ENCODE data around the gene ASB2.

Gene ASB2

GRCh38 chr14:94016446-94016976 lies 40.1 kb upstream of the ASB2 start:
- WGBS, 2 experiments = 90 to 92% methylated on average over 8 of the region's 8 CpGs
- Histone ChIP-seq H3K4me3 (ENCODE audit: insufficient read depth, low read depth, low read length) (no peak overlapping the region), H3K4me1 (ENCODE audit: control insufficient read depth, insufficient read depth, low read length) (peaks cover 3% of the 10 kb centered on the region), H3K27ac (ENCODE audit: insufficient read depth, low read depth, low read length, poor library complexity, severe bottlenecking) (no peak overlapping the region), H3K36me3 (ENCODE audit: control insufficient read depth, insufficient read depth, low read length) (no peaks in the 10 kb centered on the region), H3K27me3 (ENCODE audit: control insufficient read depth, insufficient read depth, low read length, poor library complexity, severe bottlenecking) (no peaks in the 10 kb centered on the region), H3K9me3 (ENCODE audit: control insufficient read depth, low read length) (no peaks in the 10 kb centered on the region)

DNA sequence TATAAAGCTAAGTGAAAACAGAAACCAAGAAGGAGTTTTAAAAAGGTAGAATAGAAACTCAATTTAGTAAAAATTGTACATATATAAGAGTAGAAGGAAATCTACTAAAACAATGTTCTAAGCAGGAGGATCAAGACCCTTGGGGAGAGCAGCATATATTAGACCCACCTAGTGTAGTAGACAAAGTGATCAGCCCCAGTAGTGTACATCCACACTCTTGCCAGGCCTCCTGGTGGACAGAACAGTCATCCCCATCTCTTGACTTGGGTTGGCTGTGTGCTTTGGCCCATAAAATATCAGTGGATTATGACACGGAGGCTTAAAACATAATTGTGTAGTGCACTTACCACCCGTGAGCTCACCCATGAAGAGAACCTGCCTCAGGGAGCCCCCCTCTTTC lies 38.9 kb upstream of the ASB2 start:
- WGBS, 2 experiments = 93 to 95% methylated on average over 2 of the region's 2 CpGs
- no peaks in the 10 kb centered on the region for H3K9me3 ChIP-seq (ENCODE audit: control insufficient read depth, low read length)
- H3K36me3 ChIP-seq (ENCODE audit: control insufficient read depth, insufficient read depth, low read length) = no peaks in the 10 kb centered on the region
- H3K27me3 ChIP-seq (ENCODE audit: control insufficient read depth, insufficient read depth, low read length, poor library complexity, severe bottlenecking) = no peaks in the 10 kb centered on the region
- no peaks in the 10 kb centered on the region for H3K4me1 ChIP-seq (ENCODE audit: control insufficient read depth, insufficient read depth, low read length)
- H3K4me3 ChIP-seq (ENCODE audit: insufficient read depth, low read depth, low read length) = no peak overlapping the region
- H3K27ac ChIP-seq (ENCODE audit: insufficient read depth, low read depth, low read length, poor library complexity, severe bottlenecking) = no peak overlapping the region

- H3K4me1 ChIP-seq (ENCODE audit: control insufficient read depth, insufficient read depth, low read length) = no peaks in the 10 kb centered on the region
- H3K36me3 ChIP-seq (ENCODE audit: control insufficient read depth, insufficient read depth, low read length) = no peaks in the 10 kb centered on the region
- H3K27ac ChIP-seq (ENCODE audit: insufficient read depth, low read depth, low read length, poor library complexity, severe bottlenecking) = no peak overlapping the region
- H3K4me3 ChIP-seq (ENCODE audit: insufficient read depth, low read depth, low read length) = no peak overlapping the region
- H3K9me3 ChIP-seq (ENCODE audit: control insufficient read depth, low read length) = no peaks in the 10 kb centered on the region
- 83 to 84% methylated on average over 6 of the region's 6 CpGs for WGBS, 2 experiments
- no peaks in the 10 kb centered on the region for H3K27me3 ChIP-seq (ENCODE audit: control insufficient read depth, insufficient read depth, low read length, poor library complexity, severe bottlenecking)
Observed at GRCh38 chr14:94014382-94014781, 38.0 kb upstream of the ASB2 start.

DNA sequence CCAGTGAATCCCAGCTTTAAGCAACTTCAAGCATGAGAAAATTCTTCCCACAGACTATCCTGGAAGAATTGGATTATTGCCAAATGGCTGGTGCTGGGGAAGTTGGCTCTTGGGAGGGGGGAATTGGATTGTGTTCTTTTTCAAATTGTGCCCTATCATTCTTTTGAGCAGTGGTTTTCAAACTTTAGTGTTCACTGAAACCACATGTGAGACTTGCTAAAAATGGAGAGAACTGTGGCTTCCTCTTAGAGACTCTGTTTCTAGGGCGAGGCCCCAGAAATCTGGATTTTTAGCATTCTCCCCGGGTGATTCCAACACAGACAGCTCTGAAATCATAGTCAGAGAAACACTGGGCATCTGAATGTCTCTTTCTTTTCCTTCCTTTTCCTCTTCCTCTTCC lies 35.4 kb upstream of the ASB2 start:
- Histone ChIP-seq H3K9me3 (ENCODE audit: control insufficient read depth, low read length) (no peaks in the 10 kb centered on the region), H3K4me3 (ENCODE audit: insufficient read depth, low read depth, low read length) (no peak overlapping the region), H3K27me3 (ENCODE audit: control insufficient read depth, insufficient read depth, low read length, poor library complexity, severe bottlenecking) (no peaks in the 10 kb centered on the region), H3K4me1 (ENCODE audit: control insufficient read depth, insufficient read depth, low read length) (no peaks in the 10 kb centered on the region), H3K36me3 (ENCODE audit: control insufficient read depth, insufficient read depth, low read length) (no peaks in the 10 kb centered on the region), H3K27ac (ENCODE audit: insufficient read depth, low read depth, low read length, poor library complexity, severe bottlenecking) (no peak overlapping the region)
- WGBS, 2 experiments = 90 to 91% methylated on average over 2 of the region's 2 CpGs

DNA sequence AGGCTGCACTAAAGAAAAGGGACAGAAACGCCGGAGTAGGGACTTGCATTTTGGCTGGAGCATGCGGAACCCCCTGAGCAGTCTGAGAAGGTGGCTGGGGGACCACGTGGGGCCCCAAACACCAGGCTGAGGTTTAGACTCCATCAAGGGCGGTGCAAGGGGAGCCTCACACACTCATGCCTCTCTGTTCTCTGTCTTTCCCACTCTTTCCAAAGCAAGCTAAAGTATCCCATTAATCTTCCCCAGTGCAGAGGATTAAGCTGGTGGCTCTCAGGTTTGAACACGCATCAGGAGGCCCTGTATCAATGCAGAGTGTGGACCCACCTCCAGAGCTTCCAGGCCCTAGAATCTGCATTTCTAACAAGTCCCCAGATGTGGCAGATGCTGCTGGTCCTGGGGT lies 34.3 kb upstream of the ASB2 start:
- Histone ChIP-seq H3K4me3 (ENCODE audit: insufficient read depth, low read depth, low read length) (no peak overlapping the region), H3K9me3 (ENCODE audit: control insufficient read depth, low read length) (no peaks in the 10 kb centered on the region), H3K4me1 (ENCODE audit: control insufficient read depth, insufficient read depth, low read length) (no peaks in the 10 kb centered on the region), H3K36me3 (ENCODE audit: control insufficient read depth, insufficient read depth, low read length) (no peaks in the 10 kb centered on the region), H3K27ac (ENCODE audit: insufficient read depth, low read depth, low read length, poor library complexity, severe bottlenecking) (no peak overlapping the region), H3K27me3 (ENCODE audit: control insufficient read depth, insufficient read depth, low read length, poor library complexity, severe bottlenecking) (no peaks in the 10 kb centered on the region)
- 92 to 95% methylated on average over 6 of the region's 6 CpGs for WGBS, 2 experiments

- Histone ChIP-seq H3K27me3 (ENCODE audit: control insufficient read depth, insufficient read depth, low read length, poor library complexity, severe bottlenecking) (no peaks in the 10 kb centered on the region), H3K27ac (ENCODE audit: insufficient read depth, low read depth, low read length, poor library complexity, severe bottlenecking) (no peak overlapping the region), H3K36me3 (ENCODE audit: control insufficient read depth, insufficient read depth, low read length) (no peaks in the 10 kb centered on the region), H3K4me3 (ENCODE audit: insufficient read depth, low read depth, low read length) (no peak overlapping the region), H3K4me1 (ENCODE audit: control insufficient read depth, insufficient read depth, low read length) (no peaks in the 10 kb centered on the region), H3K9me3 (ENCODE audit: control insufficient read depth, low read length) (no peaks in the 10 kb centered on the region)
- 69 to 77% methylated on average over 4 of the region's 4 CpGs for WGBS, 2 experiments
Observed at GRCh38 chr14:94009767-94010166, 33.4 kb upstream of the ASB2 start.

DNA sequence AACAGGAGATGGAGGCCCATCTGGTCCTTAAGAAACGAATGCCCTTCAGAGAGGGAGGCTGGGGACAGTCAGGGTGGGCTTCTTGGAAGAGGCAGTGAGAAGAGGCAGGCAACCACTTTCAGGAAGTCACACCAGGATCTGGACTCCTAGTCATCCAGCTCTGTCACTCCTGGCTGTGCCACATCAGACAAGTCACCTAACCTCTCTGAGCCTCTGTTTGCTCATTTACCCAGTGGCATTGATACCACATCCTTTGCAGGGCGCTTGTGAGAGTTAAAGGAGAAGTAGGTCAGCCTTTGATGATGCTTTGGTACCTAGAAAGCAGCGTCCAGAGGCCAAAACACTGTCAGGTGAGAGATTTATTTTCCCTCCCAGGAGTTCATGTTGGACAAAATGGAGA lies 31.9 kb upstream of the ASB2 start:
- Histone ChIP-seq H3K4me1 (ENCODE audit: control insufficient read depth, insufficient read depth, low read length) (no peaks in the 10 kb centered on the region), H3K9me3 (ENCODE audit: control insufficient read depth, low read length) (no peaks in the 10 kb centered on the region), H3K4me3 (ENCODE audit: insufficient read depth, low read depth, low read length) (no peak overlapping the region), H3K27ac (ENCODE audit: insufficient read depth, low read depth, low read length, poor library complexity, severe bottlenecking) (no peak overlapping the region), H3K36me3 (ENCODE audit: control insufficient read depth, insufficient read depth, low read length) (no peaks in the 10 kb centered on the region), H3K27me3 (ENCODE audit: control insufficient read depth, insufficient read depth, low read length, poor library complexity, severe bottlenecking) (no peaks in the 10 kb centered on the region)
- WGBS, 2 experiments = 84 to 86% methylated on average over 3 of the region's 3 CpGs

DNA sequence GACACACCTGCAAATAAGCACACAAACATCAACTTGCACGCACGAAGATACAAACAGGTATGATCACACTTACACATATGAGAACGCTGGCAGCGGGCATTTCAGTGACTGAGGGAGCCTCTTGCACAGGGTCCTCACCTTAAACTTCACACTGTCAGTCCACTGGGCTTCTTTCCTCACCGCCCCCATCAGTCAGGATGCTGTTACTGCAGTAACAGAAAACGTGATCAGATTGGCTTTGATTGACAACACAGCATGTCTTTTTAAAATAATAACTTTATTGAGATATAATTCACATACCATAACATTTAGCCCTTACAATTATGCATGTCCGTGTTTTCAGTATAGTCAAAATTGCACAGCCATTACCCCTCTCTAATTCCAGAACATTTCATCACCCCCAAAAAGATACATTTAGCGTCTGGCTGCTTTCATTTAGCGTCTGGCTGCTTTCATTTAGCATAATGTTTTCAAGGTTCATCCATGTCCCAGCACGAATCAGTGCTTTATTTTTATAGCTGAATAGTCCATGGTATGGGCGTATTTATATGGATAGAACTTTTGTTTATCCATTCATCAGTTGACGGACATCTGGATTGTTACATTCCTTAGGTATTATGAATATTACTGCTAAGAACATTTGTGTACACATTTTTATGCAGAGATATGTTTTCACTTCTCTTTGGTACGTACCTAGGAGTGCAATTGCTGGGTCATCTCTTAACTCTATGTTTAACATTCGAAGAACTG lies 29.1 kb upstream of the ASB2 start:
- Histone ChIP-seq H3K9me3 (ENCODE audit: control insufficient read depth, low read length) (no peaks in the 10 kb centered on the region), H3K4me1 (ENCODE audit: control insufficient read depth, insufficient read depth, low read length) (no peaks in the 10 kb centered on the region), H3K27me3 (ENCODE audit: control insufficient read depth, insufficient read depth, low read length, poor library complexity, severe bottlenecking) (no peaks in the 10 kb centered on the region), H3K27ac (ENCODE audit: insufficient read depth, low read depth, low read length, poor library complexity, severe bottlenecking) (no peak overlapping the region), H3K4me3 (ENCODE audit: insufficient read depth, low read depth, low read length) (no peak overlapping the region), H3K36me3 (ENCODE audit: control insufficient read depth, insufficient read depth, low read length) (no peaks in the 10 kb centered on the region)
- WGBS, 2 experiments = 65 to 67% methylated on average over 12 to 14 of the region's 14 CpGs

GRCh38 chr14:94004015-94004414 lies 27.6 kb upstream of the ASB2 start:
- Histone ChIP-seq H3K4me3 (ENCODE audit: insufficient read depth, low read depth, low read length) (no peak overlapping the region), H3K9me3 (ENCODE audit: control insufficient read depth, low read length) (no peaks in the 10 kb centered on the region), H3K27me3 (ENCODE audit: control insufficient read depth, insufficient read depth, low read length, poor library complexity, severe bottlenecking) (no peaks in the 10 kb centered on the region), H3K4me1 (ENCODE audit: control insufficient read depth, insufficient read depth, low read length) (no peaks in the 10 kb centered on the region), H3K36me3 (ENCODE audit: control insufficient read depth, insufficient read depth, low read length) (no peaks in the 10 kb centered on the region), H3K27ac (ENCODE audit: insufficient read depth, low read depth, low read length, poor library complexity, severe bottlenecking) (no peak overlapping the region)
- WGBS, 2 experiments = 91 to 92% methylated on average over 8 of the region's 8 CpGs

- WGBS, 2 experiments = 91 to 97% methylated on average over 4 of the region's 4 CpGs
- H3K27ac ChIP-seq (ENCODE audit: insufficient read depth, low read depth, low read length, poor library complexity, severe bottlenecking) = no peak overlapping the region
- H3K9me3 ChIP-seq (ENCODE audit: control insufficient read depth, low read length) = no peaks in the 10 kb centered on the region
- H3K4me1 ChIP-seq (ENCODE audit: control insufficient read depth, insufficient read depth, low read length) = no peaks in the 10 kb centered on the region
- H3K27me3 ChIP-seq (ENCODE audit: control insufficient read depth, insufficient read depth, low read length, poor library complexity, severe bottlenecking) = no peaks in the 10 kb centered on the region
- no peak overlapping the region for H3K4me3 ChIP-seq (ENCODE audit: insufficient read depth, low read depth, low read length)
- no peaks in the 10 kb centered on the region for H3K36me3 ChIP-seq (ENCODE audit: control insufficient read depth, insufficient read depth, low read length)
Observed at GRCh38 chr14:94003397-94003796, 27.0 kb upstream of the ASB2 start.

All from ectodermal cell (in vitro differentiated cells).